ENCODE data around the gene SRF.

SRF gene

DNA sequence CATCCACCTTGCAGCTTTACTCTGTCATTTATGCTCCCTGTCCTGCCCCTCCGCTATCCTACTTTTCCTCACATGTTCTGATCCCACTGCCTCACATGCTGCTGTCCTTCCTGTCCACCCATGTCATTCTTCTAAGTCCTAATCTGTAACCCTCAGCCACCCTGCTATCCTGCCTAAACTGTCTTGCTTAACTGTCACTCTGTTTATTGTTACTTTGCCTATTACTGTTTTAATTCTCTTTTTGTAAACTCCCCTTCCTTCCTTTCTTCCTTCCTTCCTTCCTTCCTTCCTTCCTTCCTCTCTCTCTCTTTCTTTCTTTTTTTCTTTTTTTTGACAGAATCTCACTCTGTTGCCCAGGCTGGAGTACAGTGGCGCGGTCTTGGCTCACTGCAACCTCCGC, 12.4 kb downstream of the SRF start:
- DNase-seq (ENCODE audit: low read depth in 2 of 2): no peak

DNA sequence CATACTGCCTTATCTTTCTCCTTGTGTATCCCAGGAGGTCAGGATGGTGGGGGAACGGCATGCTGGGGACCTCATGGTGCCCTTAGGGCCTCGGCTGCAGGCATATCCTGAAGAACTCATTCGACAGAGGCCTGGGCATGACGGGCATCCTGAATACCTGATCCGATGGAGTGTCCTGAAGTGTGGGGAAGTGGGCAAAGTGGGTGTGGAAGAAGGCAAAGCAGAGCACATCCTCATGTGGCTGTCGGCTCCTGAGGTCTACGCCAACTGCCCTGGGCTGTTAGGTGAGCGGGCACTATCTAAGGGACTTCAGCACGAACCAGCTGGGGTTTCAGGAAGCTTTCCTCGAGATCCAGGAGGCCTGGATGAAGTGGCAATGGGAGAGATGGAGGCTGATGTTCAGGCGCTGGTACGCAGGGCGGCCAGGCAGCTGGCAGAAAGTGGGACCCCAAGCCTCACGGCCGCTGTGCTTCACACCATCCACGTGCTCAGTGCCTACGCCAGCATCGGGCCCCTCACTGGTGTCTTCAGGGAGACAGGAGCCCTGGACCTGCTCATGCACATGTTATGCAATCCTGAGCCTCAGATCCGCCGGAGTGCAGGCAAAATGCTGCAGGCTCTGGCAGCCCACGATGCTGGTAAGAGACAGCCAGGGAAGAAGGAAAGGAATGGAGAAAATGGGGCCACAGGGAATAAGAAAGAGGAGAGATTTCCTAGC, 13.4 kb downstream of the SRF start:
- no peak for DNase-seq (ENCODE audit: low read depth in 2 of 2)

DNA sequence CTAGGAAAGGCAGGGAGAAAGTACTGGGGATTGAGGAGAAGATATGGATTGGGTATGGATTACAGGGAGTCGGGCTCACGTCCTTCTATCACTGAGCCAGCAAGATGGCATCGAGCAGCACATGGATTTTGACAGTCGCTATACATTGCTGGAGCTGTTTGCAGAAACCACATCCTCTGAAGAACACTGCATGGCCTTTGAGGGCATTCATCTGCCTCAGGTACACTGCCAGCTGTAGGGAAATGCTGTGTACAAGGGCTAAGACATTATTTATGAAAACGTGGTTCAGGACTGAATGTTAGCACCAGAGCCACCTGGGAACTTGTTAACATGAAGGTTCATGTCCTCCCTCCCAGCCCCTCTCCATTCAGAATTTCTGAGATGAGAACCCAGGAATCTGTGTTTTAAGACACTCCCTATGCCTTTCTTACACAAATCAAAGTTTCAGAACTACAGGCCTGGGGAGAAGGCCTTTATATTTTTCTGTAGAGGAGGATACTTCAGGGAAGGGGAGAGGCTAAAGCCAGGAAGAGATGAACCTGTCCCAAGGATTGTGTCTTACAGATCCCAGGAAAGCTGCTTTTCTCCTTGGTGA, 14.4 kb downstream of the SRF start:
- no peak for DNase-seq (ENCODE audit: low read depth in 2 of 2)

DNA sequence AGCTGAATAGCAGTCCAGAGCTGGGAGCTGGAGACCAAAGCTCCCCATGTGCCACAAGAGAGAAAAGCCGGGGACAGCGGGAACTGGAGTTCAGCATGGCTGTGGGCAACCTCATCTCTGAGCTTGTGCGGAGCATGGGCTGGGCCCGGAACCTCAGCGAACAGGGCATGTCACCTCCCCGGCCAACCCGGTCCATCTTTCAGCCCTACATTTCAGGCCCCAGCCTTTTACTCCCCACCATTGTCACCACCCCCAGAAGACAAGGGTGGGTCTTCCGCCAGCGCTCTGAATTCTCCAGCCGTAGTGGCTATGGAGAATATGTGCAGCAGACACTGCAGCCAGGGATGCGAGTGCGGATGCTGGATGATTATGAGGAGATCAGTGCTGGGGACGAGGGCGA, 14.9 kb downstream of the SRF start:
- DNase-seq (ENCODE audit: low read depth in 2 of 2): no peak

DNA sequence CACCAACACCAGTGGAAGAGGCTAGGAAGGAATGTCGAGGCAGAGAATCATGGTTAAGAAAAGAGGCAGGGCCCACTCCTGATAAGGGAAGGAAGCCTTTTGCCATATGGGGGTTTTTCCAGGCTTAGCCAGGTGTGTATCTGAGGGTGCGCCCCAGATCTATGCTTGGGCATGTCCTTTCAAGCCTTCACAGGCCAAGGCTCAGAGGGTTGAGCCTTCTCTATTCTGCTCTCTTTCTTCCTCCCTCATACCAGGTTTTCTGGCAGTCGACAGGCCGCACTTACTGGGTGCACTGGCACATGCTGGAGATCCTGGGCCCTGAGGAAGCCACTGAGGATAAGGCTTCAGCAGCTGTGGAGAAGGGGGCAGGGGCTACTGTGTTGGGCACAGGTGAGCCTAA, 15.6 kb downstream of the SRF start:
- no peak for DNase-seq (ENCODE audit: low read depth in 2 of 2)

DNA sequence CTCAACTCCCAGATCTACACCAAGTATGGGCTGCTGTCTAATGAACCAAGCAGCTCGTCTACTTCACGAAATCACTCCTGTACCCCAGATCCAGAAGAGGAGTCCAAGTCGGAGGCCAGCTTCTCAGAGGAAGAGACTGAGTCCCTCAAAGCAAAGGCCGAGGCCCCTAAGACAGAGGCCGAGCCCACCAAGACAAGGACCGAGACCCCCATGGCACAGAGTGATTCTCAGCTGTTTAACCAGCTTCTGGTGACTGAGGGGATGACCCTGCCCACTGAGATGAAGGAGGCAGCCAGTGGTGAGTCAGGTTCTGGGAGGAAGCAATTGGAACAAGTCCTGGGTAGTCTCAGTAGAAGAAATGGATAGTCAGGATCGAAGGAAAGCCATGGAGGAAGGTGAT, 16.8 kb downstream of the SRF start:
- no peak for DNase-seq (ENCODE audit: low read depth in 2 of 2)

DNA sequence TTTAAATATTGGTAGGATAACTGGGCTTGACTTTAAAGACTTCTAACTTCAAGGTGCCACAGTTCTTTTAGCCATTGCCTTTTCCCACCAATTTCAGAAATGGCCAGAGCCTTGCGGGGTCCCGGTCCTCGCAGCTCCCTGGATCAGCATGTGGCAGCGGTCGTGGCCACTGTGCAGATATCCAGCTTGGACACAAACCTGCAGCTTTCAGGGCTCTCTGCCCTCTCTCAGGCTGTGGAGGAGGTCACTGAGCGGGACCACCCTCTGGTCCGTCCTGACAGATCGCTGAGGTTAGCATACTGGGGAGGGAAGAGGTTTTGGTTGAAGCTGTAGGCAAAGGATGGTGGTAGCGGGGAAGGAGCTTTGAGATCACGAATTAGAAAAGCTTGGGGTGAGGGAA, 17.4 kb downstream of the SRF start:
- no peak for DNase-seq (ENCODE audit: low read depth in 2 of 2)

DNA sequence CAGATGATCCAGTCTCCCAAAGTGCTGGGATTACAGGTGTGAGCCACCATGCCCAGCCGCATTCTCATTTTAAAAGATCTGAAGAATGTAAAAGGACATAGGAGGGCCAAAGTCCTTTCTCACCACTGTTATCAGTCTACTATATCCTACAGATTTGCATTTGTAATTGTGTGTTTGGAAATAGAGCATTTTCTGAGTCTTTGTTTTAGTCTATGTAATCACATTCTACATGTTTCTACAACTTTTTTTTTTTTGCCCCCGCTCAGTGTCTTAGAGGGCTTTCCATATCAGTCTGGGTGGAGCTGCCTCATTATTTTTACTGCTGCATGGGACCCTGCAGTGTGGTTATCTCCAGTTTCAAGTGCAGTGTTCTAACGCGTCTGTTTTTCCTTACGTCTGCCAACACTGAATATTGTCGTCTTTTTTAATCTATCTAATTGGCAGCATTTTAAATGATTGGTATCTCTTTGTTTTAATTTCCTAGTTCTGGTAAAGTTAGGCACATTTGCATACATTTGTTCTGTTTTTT, 18.8 kb downstream of the SRF start:
- DNase-seq (ENCODE audit: low read depth in 2 of 2): no peak

DNA sequence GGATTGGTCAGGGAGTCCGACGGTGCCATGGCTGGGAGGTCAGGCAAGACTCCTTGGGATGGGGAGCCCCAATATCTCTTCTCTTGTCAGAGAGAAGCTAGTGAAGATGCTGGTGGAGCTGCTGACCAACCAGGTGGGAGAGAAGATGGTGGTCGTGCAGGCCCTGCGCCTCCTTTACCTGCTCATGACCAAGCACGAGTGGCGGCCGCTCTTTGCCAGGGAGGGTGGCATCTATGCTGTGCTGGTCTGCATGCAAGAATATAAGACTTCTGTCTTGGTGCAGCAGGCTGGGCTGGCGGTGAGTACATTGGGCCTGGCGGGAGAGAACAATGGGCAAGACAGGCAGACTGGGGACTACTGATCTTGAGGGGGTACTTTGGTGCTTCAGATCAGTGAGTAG, 21.8 kb downstream of the SRF start:
- DNase-seq (ENCODE audit: low read depth in 2 of 2): no peak

DNA sequence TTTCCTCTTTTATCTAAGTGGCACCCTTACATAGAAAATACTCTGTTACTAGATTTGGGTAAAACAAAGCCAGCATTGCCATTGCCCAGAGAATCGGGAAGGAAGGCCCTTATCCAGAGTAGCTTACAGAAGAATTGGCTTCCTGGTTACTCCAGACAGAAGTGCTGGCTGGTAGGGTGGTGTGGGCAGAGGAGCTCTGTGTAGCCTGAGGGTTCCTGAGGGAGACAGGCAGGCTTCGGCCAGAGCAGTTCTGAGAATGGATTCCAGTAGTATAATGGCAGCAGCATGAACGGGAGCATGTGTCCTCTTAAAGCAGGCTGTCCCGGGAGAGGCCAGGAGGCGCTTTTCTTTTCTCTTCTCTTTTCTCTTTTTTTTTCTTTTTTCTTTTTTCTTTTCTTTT, 22.9 kb downstream of the SRF start:
- no peak for DNase-seq (ENCODE audit: low read depth in 2 of 2)

DNA sequence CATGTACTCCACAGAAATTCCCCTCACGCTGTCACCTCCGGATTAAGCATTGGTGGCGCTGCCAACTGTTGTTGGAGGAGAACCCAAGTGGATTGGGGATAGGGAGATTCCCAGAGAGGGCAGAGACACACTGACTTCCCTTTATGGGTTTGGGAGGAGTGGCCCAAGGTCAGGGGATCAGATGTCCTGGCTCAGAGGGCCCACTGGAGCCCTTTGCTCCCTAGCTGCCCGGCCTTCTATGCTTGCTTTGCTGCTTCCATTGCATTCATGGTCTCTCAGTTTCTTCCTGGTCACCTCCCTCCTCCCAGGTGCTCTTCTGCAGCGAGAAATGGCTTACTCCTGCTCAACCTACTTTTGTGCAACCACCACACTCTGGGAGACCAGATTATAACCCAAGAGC, 25.3 kb downstream of the SRF start:
- no peak for DNase-seq (ENCODE audit: low read depth in 2 of 2)

DNA sequence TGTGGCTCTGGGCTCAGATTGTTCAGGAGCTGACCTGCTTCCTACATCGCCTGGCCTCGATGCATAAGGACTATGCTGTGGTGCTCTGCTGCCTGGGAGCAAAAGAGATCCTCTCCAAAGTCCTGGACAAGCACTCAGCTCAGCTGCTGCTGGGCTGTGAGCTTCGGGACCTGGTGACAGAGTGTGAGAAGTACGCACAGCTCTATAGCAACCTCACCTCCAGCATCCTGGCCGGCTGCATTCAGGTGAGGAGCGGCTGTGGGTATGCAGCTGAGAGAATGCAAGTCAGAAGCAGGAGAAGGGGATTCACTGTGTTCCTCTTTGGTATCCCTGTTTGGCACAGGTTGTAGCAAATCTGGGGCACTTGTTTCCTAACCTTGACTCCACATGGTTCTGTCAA, 28.8 kb downstream of the SRF start:
- DNase-seq (ENCODE audit: low read depth in 2 of 2): no peak

DNA sequence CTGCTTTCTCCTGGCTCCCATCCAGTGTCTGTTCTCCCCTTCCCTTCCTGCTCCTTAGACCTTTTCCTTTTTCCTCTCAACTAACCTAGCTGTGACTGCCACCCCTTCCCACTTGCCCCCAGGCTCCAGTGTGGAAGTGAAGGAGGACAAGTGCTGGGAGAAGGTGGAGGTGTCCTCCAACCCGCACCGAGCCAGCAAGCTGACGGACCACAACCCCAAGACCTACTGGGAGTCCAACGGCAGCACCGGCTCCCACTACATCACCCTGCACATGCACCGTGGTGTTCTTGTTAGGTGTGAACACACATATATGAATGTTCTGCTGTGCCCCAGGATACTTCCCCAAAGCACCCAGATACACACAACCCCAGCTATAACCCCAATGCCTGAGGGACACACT, 29.5 kb downstream of the SRF start:
- DNase-seq (ENCODE audit: low read depth in 2 of 2): no peak

DNA sequence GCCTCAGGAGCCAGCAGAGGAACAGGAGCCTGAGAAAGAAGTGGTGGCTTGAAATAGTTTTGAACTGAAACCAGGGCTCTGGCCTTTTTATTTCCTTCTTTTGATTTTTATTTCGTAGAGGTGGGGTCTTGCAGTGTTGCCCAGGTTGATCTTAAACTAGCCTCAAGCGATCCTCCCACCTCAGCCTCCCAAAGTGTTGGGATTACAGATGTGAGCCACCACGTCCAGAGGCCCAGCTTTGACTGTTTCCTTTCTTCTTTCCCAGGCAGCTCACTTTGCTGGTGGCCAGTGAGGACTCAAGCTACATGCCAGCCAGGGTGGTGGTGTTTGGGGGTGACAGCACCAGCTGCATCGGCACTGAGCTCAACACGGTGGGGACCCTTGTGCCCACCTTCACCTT, 31.4 kb downstream of the SRF start:
- DNase-seq (ENCODE audit: low read depth in 2 of 2): no peak

DNA sequence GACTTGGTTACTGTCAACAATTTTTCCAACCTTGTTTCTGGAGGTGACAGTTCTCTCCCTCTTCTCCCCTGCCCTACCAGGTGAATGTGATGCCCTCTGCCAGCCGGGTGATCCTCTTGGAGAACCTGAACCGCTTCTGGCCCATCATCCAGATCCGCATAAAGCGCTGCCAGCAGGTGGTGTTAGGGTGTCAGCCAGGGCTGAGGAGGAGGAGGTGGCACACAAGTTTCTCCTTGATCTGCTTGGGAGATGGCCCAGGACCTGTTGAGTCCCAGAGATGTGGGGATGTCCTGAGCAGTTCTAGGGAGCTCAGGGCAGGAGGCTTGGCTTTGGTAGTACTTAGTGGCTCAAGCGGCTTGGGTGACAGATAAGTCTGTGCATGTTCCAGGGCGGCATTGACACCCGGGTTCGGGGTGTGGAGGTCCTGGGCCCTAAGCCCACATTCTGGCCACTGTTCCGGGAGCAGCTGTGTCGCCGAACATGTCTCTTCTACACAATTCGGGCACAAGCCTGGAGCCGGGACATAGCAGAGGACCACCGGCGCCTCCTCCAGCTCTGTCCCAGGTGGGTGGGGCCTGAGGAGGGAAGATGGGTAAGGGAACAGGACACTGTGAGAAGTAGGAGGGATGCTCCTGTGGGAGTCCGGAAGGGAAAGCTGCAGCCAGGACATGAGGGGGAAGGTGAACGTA, 32.1 kb downstream of the SRF start:
- DNase-seq (ENCODE audit: low read depth in 2 of 2): no peak

DNA sequence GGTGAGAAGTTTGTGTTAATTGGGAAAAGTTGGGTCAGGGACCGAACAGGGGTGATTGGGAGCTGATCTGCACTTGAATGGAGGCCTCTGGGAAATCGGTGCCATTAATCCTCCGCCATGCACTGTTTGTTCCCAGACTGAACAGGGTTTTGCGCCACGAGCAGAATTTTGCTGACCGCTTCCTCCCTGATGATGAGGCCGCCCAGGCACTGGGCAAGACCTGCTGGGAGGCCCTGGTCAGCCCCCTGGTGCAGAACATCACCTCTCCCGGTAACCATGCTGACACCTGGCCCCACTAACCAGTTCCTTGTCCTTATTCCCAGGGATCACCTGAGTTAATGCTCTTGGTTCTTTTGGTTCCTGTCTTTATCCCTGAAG, 32.6 kb downstream of the SRF start:
- no peak for DNase-seq (ENCODE audit: low read depth in 2 of 2)

DNA sequence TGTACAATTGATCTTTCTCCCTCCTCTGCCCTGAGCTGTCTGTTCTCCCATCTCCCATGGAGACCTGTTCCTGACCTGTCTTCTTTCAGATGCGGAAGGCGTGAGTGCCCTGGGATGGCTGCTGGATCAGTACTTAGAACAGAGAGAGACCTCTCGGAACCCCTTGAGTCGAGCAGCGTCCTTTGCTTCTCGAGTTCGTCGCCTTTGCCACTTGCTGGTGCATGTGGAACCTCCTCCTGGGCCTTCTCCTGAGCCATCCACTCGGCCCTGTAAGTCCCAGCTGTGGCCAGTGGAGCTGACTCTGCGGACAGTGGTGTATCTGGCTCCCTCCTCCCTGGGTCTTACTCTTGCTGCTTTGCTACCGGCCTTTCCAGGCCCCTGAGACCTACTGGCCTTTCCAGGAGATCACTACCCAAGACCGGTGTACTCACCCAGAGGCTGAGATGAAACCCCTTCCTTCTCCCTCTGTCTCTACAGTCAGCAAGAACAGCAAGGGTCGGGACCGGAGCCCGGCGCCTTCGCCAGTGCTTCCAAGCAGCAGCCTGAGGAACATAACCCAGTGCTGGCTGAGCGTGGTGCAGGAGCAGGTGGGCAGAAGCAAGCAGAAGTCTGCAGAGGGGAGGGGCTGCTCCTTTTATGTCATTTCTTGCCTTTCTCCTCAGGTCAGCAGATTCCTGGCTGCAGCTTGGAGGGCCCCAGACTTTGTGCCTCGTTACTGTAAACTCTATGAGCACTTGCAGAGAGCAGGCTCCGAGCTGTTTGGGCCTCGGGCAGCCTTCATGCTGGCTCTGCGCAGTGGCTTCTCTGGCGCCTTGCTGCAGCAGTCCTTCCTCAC, 33.4 kb downstream of the SRF start:
- DNase-seq (ENCODE audit: low read depth in 2 of 2): no peak

DNA sequence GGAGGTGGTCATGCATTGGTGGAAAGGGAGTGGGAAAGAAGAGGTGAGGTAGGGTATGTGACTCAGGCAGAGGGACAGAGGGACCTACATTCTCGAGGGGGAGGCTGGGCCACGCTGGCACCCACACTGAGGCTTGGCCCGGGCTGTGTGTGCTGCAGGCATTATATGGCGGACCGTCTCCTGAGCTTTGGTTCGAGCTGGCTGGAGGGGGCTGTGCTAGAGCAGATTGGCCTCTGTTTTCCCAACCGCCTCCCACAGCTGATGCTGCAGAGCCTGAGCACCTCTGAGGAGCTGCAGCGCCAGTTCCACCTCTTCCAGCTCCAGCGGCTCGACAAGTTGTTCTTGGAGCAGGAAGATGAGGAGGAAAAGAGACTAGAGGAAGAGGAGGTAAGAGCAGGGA, 34.8 kb downstream of the SRF start:
- DNase-seq (ENCODE audit: low read depth in 2 of 2): no peak

DNA sequence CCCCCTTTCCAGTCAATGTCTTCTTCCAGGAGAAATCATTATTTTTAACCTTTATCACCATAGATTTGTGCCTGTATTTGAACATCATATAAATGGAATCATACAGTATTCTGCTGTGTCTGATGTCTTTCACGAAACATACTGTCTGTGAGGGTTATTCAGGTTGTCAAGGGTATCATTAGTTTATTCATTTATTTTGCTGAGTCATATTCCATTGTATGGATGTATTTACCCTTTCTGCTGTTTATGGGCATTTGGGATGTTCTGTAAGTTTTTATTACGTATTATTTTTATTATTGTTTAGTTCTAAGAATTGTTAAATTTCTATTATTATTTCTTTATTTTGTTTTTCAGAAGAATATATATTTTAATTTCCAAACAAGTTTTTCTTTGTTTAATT, 36.2 kb downstream of the SRF start:
- no peak for DNase-seq (ENCODE audit: low read depth in 2 of 2)

DNA sequence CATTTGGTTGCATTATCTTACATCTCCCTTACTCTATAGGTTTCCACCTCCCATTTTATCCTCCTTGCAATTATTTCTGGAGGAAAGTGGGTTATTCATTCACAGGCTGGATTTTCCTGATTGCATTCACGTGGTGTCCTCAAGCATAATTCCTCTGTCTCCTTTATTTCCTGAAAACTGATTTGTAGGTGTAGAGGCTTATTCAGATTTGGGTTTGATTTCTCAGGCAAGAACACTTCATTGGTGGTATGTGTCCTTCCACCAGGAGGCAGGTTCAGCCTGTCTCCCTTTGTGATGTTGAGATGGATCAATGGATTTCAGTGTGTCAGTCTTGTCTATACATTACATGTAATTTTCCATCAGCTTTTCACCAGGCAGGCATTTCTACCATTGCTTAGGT, 40.9 kb downstream of the SRF start:
- no peak for DNase-seq (ENCODE audit: low read depth in 2 of 2)

DNA sequence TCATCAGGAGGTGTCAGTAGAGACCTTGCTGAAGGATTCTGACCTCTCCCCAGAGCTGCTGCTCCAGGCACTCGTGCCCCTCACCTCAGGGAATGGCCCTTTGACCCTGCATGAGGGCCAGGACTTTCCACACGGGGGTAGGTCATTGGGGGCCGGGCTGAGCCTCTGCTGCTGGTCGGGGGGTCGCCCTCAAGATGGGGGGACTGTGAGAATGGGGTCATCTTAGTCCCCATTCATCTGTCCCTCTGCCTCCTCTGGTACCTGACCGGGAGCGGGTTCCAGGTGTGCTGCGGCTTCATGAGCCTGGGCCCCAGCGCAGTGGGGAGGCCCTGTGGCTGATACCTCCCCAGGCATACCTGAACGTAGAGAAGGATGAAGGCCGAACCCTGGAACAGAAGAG, 42.4 kb downstream of the SRF start:
- no peak for DNase-seq (ENCODE audit: low read depth in 2 of 2)

DNA sequence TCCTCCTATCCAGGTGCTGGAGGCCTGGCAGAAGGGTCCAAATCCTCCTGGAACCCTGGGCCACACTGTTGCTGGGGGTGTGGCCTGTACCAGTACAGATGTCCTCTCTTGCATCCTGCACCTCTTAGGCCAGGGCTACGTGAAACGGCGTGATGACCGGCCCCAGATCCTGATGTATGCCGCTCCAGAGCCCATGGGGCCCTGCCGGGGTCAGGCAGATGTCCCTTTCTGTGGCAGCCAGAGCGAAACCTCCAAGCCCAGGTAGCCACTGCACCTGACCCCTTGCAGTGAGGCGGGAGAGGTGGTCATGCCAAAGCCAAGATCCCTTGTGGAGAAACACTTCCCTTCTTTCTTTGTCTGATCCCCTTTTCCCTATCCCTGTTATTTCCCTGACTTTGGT, 44.0 kb downstream of the SRF start:
- DNase-seq (ENCODE audit: low read depth in 2 of 2): no peak

All from stimulated activated CD8-positive, alpha-beta memory T cell treated with anti-CD3 and anti-CD28 coated beads, Interleukin-7, amount 100 ng/mL, for 4 hours (primary cell).